ENCODE measurements around the gene PLEKHO2.

GRCh38 chr15:64909546-64909945 lies 67.8 kb downstream of the PLEKHO2 start:
- TF ChIP-seq, protein P1, sequence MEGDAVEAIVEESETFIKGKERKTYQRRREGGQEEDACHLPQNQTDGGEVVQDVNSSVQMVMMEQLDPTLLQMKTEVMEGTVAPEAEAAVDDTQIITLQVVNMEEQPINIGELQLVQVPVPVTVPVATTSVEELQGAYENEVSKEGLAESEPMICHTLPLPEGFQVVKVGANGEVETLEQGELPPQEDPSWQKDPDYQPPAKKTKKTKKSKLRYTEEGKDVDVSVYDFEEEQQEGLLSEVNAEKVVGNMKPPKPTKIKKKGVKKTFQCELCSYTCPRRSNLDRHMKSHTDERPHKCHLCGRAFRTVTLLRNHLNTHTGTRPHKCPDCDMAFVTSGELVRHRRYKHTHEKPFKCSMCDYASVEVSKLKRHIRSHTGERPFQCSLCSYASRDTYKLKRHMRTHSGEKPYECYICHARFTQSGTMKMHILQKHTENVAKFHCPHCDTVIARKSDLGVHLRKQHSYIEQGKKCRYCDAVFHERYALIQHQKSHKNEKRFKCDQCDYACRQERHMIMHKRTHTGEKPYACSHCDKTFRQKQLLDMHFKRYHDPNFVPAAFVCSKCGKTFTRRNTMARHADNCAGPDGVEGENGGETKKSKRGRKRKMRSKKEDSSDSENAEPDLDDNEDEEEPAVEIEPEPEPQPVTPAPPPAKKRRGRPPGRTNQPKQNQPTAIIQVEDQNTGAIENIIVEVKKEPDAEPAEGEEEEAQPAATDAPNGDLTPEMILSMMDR (IDR thresholded peaks at IDR 0.05), result no peak
- TF ChIP-seq POLR2A (IDR thresholded peaks at IDR 0.05) (no peak), EP300 (IDR thresholded peaks at IDR 0.05) (no peak), POLR2AphosphoS5 (IDR thresholded peaks at IDR 0.05) (no peak)
